22Rv1 (cell line): ENCODE results near the gene GSTT2.

ENCODE experiments used
- ZFX ChIP-seq: fragments of 450-650 bp; IDR thresholded peaks from 2 replicates; pipeline ENCODE4 v1.6.1; 2017; ENCODE audit warnings: antibody characterized with exemption, borderline replicate concordance
- TF ChIP-seq, protein P1 (sequence below): fragments of 450-650 bp; IDR thresholded peaks from 2 replicates; pipeline ENCODE4 v1.5.1; 2017; ENCODE audit warnings: mild to moderate bottlenecking

DNA sequence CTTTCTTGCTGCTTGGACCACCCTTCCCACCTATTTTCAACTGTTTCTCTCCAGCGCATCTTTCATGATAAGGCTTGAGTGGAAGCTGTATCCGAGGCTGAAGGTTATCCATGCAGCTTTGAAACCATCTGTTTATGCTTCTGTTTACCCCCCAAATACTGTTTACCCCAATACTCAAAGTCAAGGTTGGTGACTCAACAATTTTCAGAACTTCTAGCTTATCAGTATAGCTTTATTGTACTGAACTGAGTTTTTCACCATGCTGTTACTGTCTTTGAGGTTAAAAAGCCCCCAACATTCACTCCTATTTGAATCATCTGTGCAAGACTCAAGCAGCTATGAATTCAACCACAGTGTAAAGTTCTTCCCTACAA is 30.1 kb downstream of the GSTT2 start:
- TF ChIP-seq, protein P1, sequence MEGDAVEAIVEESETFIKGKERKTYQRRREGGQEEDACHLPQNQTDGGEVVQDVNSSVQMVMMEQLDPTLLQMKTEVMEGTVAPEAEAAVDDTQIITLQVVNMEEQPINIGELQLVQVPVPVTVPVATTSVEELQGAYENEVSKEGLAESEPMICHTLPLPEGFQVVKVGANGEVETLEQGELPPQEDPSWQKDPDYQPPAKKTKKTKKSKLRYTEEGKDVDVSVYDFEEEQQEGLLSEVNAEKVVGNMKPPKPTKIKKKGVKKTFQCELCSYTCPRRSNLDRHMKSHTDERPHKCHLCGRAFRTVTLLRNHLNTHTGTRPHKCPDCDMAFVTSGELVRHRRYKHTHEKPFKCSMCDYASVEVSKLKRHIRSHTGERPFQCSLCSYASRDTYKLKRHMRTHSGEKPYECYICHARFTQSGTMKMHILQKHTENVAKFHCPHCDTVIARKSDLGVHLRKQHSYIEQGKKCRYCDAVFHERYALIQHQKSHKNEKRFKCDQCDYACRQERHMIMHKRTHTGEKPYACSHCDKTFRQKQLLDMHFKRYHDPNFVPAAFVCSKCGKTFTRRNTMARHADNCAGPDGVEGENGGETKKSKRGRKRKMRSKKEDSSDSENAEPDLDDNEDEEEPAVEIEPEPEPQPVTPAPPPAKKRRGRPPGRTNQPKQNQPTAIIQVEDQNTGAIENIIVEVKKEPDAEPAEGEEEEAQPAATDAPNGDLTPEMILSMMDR, result no peak
- no peak for TF ChIP-seq ZFX
